Spinal cord (tissue), 10 donors: ENCODE data around the gene NKG7. TPM values are rescaled to one million over a fixed set of nuclear protein-coding genes. Genes with fewer than 3 reads are reported as not detected.

Experiments used
- DNase-seq, 6 donors: peaks; one replicate each; pipeline versions ENCODE4 v3.0.0 to v3.0.0-alpha.2; 2013 to 2015; ENCODE audit warnings: low spot score in 6 of 6, low read depth in 4 of 6
- H3K27ac ChIP-seq: one replicate; pipeline ENCODE4 v1.5.1; 2013; ENCODE audit warnings: low read depth, low read length, control low read depth
- H3K27me3 ChIP-seq: one replicate; pipeline ENCODE4 v1.6.1; 2013; ENCODE audit warnings: low read length; ENCODE audit not compliant: control insufficient read depth, insufficient read depth
- H3K36me3 ChIP-seq: one replicate; pipeline ENCODE4 v1.6.1; 2013; ENCODE audit warnings: low read length; ENCODE audit not compliant: control insufficient read depth, insufficient read depth
- H3K4me1 ChIP-seq: one replicate; pipeline ENCODE4 v1.6.1; 2013; ENCODE audit warnings: low read length; ENCODE audit not compliant: control insufficient read depth, insufficient read depth
- H3K4me3 ChIP-seq: one replicate; pipeline ENCODE4 v1.5.1; 2013; ENCODE audit warnings: low read depth, low read length, control low read depth
- H3K9me3 ChIP-seq: one replicate; pipeline ENCODE4 v1.6.1; 2013; ENCODE audit warnings: low read length; ENCODE audit not compliant: control insufficient read depth, insufficient read depth
- whole genome bisulfite sequencing: methylation state at CpG from one replicate; pipeline ENCODE4 v1.1.5; 2013; ENCODE audit warnings: missing lambda C conversion rate; ENCODE audit not compliant: insufficient coverage; 5-methylcytosine and 5-hydroxymethylcytosine counted together
- polyA plus RNA-seq, 2 donors: library from polyadenylated mRNA; unstranded; fragments of 120-200 nt; gene quantifications; one replicate each; pipeline ENCODE4 v1.2.1, GENCODE V29; 2013; ENCODE audit not compliant: insufficient read length in 2 of 2
- total RNA-seq, 2 donors: library from RNA; depleted of rRNA in 1 of 2; stranded (reverse); fragments of 120-200 nt in 1 of 2; fragments of >200 nt in 1 of 2; gene quantifications; one replicate each; pipeline versions ENCODE4 v1.2.3 to v1.2.4, GENCODE V29; 2013 to 2014
- donor health status: healthy.

Gene NKG7
- total and polyA plus RNA-seq, 4 donors = 0.44 to 6.0 (median 0.69) TPM; not detected in 1

GRCh38 chr19:51351266-51351990 lies 21.0 kb downstream of the NKG7 start:
- peaks cover 15% of the 10 kb centered on the region for H3K4me1 ChIP-seq
- H3K27me3 ChIP-seq = no peaks in the 10 kb centered on the region
- no peak for DNase-seq
- H3K27ac ChIP-seq = no peak overlapping the region
- no peaks in the 10 kb centered on the region for H3K9me3 ChIP-seq
- H3K4me3 ChIP-seq = no peak overlapping the region
- 97% methylated on average over 11 of the region's 11 CpGs for WGBS
- H3K36me3 ChIP-seq = peaks cover 44% of the 10 kb centered on the region

- no peak for DNase-seq
- WGBS = 94% methylated on average over 9 of the region's 10 CpGs
- H3K36me3 ChIP-seq = peaks cover 49% of the 10 kb centered on the region
- H3K4me1 ChIP-seq = no peaks in the 10 kb centered on the region
- no peaks in the 10 kb centered on the region for H3K27me3 ChIP-seq
- H3K9me3 ChIP-seq = no peaks in the 10 kb centered on the region
- H3K27ac ChIP-seq = no peak overlapping the region
- no peak overlapping the region for H3K4me3 ChIP-seq
Measured at GRCh38 chr19:51347209-51347928, 25.1 kb downstream of the NKG7 start.

GRCh38 chr19:51346742-51347141 lies 25.7 kb downstream of the NKG7 start:
- Histone ChIP-seq H3K27me3 (no peaks in the 10 kb centered on the region), H3K9me3 (no peaks in the 10 kb centered on the region), H3K4me1 (peaks cover 3% of the 10 kb centered on the region), H3K27ac (no peak overlapping the region), H3K36me3 (peaks cover 44% of the 10 kb centered on the region), H3K4me3 (no peak overlapping the region)
- no peak for DNase-seq
- WGBS = 83% methylated on average over 8 of the region's 17 CpGs

- H3K36me3 ChIP-seq = peaks cover 34% of the 10 kb centered on the region
- H3K27me3 ChIP-seq = peaks cover 4% of the 10 kb centered on the region
- 97% methylated on average over 9 of the region's 9 CpGs for WGBS
- no peaks in the 10 kb centered on the region for H3K9me3 ChIP-seq
- H3K4me1 ChIP-seq = peaks cover 7% of the 10 kb centered on the region
- no peak overlapping the region for H3K4me3 ChIP-seq
- DNase-seq = no peak
- no peak overlapping the region for H3K27ac ChIP-seq
Measured at GRCh38 chr19:51345076-51345620, 27.3 kb downstream of the NKG7 start.

- no peaks in the 10 kb centered on the region for H3K9me3 ChIP-seq
- H3K36me3 ChIP-seq = peaks cover 23% of the 10 kb centered on the region
- 62% methylated on average over 8 of the region's 9 CpGs for WGBS
- H3K4me3 ChIP-seq = no peak overlapping the region
- no peak overlapping the region for H3K27ac ChIP-seq
- no peak for DNase-seq
- H3K4me1 ChIP-seq = peaks cover 21% of the 10 kb centered on the region
- H3K27me3 ChIP-seq = peaks cover 8% of the 10 kb centered on the region
Measured at GRCh38 chr19:51342631-51343569, 29.6 kb downstream of the NKG7 start.

- Histone ChIP-seq H3K9me3 (no peaks in the 10 kb centered on the region), H3K36me3 (peaks cover 22% of the 10 kb centered on the region), H3K4me1 (peaks cover 21% of the 10 kb centered on the region), H3K27ac (no peak within 1 kb of the TSS), H3K27me3 (peaks cover 8% of the 10 kb centered on the region), H3K4me3 (no peak within 1 kb of the TSS)
- WGBS = 62% methylated on average over 3 of the region's 3 CpGs
- DNase-seq = no peak
Measured at GRCh38 chr19:51341976-51342580, 30.4 kb downstream of the NKG7 start, which contains the start of gene VSIG10L. VSIG10L (minus strand) TSS chr19:51342139; CDS start chr19:51342124, 15 bp downstream.

GRCh38 chr19:51341066-51341465 lies 31.4 kb downstream of the NKG7 start:
- peaks cover 21% of the 10 kb centered on the region for H3K4me1 ChIP-seq
- no peaks in the 10 kb centered on the region for H3K9me3 ChIP-seq
- peaks cover 8% of the 10 kb centered on the region for H3K27me3 ChIP-seq
- H3K36me3 ChIP-seq = peaks cover 19% of the 10 kb centered on the region
- no peak overlapping the region for H3K27ac ChIP-seq
- 88% methylated on average over 18 of the region's 18 CpGs for WGBS
- DNase-seq = no peak
- H3K4me3 ChIP-seq = no peak overlapping the region

- H3K27me3 ChIP-seq = peaks cover 8% of the 10 kb centered on the region
- peak overlapping the region; percentile 83 for H3K27ac ChIP-seq
- H3K4me1 ChIP-seq = peaks cover 21% of the 10 kb centered on the region
- DNase-seq = peak in 5 of 6 donors; percentile 69 to 98 (median 84)
- H3K36me3 ChIP-seq = peaks cover 14% of the 10 kb centered on the region
- peak overlapping the region; percentile 55 for H3K4me3 ChIP-seq
- no peaks in the 10 kb centered on the region for H3K9me3 ChIP-seq
- WGBS = under 1% methylated on average over 106 of the region's 107 CpGs
Measured at GRCh38 chr19:51339687-51340656, 32.5 kb downstream of the NKG7 start.
